ENCODE results near the gene NDST3.

- no peak for TF ChIP-seq POLR2A (IDR thresholded peaks at IDR 0.05; ENCODE audit: low read length)
- TF ChIP-seq GATA1 (IDR thresholded peaks at IDR 0.05; ENCODE audit: low read depth, low read length): no peak
These were observed 192.2 kb downstream of the NDST3 start for GRCh38 chr4:118226311-118227010.
